Glutamatergic neuron (in vitro differentiated cells): ENCODE results near the gene BPI. TPM values are rescaled to one million over a fixed set of nuclear protein-coding genes. Genes with fewer than 3 reads are reported as not detected.

Source experiments
- DNase-seq: peaks from one replicate; pipeline ENCODE4 v3.0.0; 2022
- H3K27ac Mint-ChIP-seq: one replicate; pipeline ENCODE4 v1.8.0; 2020; ENCODE audit warnings: mild to moderate bottlenecking, mixed read lengths, inconsistent platforms; ENCODE audit not compliant: unreplicated experiment
- H3K27me3 Mint-ChIP-seq: one replicate; pipeline ENCODE4 v1.8.0; 2020; ENCODE audit warnings: mild to moderate bottlenecking, moderate library complexity, mixed read lengths, inconsistent platforms; ENCODE audit not compliant: unreplicated experiment
- H3K36me3 Mint-ChIP-seq: one replicate; pipeline ENCODE4 v1.8.0; 2020; ENCODE audit warnings: mild to moderate bottlenecking, mixed read lengths, inconsistent platforms; ENCODE audit not compliant: unreplicated experiment
- H3K4me1 Mint-ChIP-seq: one replicate; pipeline ENCODE4 v1.8.0; 2020; ENCODE audit warnings: mild to moderate bottlenecking, low read depth, mixed read lengths, inconsistent platforms; ENCODE audit not compliant: unreplicated experiment
- H3K4me3 Mint-ChIP-seq: one replicate; pipeline ENCODE4 v1.8.0; 2020; ENCODE audit warnings: mild to moderate bottlenecking, mixed read lengths, inconsistent platforms; ENCODE audit not compliant: unreplicated experiment
- H3K9me3 Mint-ChIP-seq: one replicate; pipeline ENCODE4 v1.8.0; 2020; ENCODE audit warnings: mild to moderate bottlenecking, moderate library complexity, mixed read lengths, inconsistent platforms; ENCODE audit not compliant: unreplicated experiment
- total RNA-seq: library from RNA; stranded (reverse); fragmentation: NEBNext Ultra II Directional; extraction: Animal tissue kit (Norgen Biotek cat#: 25700); gene quantifications from one replicate; pipeline ENCODE4 v1.2.1, GENCODE V29; 2021; ENCODE audit not compliant: unreplicated experiment
- TF ChIP-seq, protein P1 (sequence below): fragments of 200-600 bp; sonication (generic); IDR thresholded peaks from one replicate; pipeline ENCODE4 v1.5.0; 2021; ENCODE audit not compliant: partially characterized antibody, unreplicated experiment

Gene BPI
- total RNA-seq, 1 donor from 2014 or later, result not detected

DNA sequence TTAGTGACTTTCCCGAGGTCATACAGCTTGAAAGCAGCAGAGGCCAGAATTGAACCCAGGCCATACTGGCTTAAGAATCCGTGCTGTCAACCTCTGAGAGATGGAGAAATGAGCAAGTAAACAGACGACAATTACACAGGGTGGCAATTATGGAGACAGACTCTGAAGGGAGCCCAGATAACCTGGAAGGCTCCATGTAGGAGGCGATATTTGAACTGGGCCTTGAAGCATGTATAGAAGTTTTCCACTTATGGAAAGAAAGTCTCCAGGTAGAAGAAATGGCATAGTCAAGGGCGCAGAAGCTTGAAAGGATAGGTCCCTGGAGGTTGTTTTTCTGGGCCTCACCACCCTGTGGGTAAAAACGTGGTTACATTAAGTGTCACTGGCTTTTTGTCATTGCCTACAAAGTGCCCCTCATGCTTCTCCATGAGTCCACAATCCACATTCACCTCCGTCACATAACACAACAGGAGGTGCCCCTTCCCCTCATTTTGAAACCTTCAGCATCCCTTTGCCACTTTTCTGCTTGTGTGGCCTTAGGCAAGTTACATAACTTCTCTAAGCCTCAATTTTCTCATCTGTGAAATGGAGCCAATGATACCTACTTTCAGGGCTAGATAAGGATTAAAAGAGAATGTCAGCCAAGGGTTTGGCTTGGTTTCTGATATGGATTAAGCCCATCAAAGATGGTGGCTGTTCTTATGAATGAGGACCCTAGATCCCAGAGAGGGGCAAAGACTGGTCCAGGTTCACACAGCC, 5.9 kb upstream of the BPI start:
- TF ChIP-seq, protein P1, sequence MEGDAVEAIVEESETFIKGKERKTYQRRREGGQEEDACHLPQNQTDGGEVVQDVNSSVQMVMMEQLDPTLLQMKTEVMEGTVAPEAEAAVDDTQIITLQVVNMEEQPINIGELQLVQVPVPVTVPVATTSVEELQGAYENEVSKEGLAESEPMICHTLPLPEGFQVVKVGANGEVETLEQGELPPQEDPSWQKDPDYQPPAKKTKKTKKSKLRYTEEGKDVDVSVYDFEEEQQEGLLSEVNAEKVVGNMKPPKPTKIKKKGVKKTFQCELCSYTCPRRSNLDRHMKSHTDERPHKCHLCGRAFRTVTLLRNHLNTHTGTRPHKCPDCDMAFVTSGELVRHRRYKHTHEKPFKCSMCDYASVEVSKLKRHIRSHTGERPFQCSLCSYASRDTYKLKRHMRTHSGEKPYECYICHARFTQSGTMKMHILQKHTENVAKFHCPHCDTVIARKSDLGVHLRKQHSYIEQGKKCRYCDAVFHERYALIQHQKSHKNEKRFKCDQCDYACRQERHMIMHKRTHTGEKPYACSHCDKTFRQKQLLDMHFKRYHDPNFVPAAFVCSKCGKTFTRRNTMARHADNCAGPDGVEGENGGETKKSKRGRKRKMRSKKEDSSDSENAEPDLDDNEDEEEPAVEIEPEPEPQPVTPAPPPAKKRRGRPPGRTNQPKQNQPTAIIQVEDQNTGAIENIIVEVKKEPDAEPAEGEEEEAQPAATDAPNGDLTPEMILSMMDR, result no peak
- no peak for DNase-seq
- Mint-ChIP-seq H3K27ac (no peak overlapping the region), H3K4me3 (no peak overlapping the region), H3K36me3 (no peaks in the 10 kb centered on the region), H3K9me3 (no peaks in the 10 kb centered on the region), H3K27me3 (no peaks in the 10 kb centered on the region), H3K4me1 (peaks cover 3% of the 10 kb centered on the region)

DNA sequence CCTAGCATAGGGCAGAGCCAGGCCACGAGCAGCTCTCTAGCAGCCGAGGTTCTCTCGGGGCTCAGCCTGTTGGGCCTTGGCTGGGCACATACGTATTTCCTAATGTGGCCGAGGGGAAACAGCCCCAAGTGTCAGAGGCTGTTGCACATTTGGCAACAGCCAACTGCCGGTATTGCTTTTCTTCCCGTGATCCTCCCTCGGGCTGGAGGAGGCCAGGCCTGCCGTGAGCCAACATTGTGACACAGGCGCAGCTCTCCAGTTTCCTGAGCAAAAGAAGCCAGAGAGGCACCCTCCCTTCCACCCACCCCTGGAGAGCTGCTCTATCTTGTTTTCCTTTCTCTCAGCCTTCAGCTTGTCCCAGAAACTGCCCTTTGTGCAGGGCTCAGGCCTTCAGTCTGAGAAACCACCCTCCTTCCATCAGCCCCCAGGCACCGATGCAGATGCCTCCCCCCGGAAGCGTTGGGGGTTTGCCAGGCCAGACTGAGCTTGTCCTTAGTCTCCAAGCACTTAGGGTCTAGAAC, 5.1 kb upstream of the BPI start:
- TF ChIP-seq, protein P1, result no peak
- Mint-ChIP-seq H3K4me1 (peaks cover 6% of the 10 kb centered on the region), H3K4me3 (no peak overlapping the region), H3K36me3 (no peaks in the 10 kb centered on the region), H3K27ac (no peak overlapping the region), H3K9me3 (no peaks in the 10 kb centered on the region), H3K27me3 (no peaks in the 10 kb centered on the region)
- no peak for DNase-seq

DNA sequence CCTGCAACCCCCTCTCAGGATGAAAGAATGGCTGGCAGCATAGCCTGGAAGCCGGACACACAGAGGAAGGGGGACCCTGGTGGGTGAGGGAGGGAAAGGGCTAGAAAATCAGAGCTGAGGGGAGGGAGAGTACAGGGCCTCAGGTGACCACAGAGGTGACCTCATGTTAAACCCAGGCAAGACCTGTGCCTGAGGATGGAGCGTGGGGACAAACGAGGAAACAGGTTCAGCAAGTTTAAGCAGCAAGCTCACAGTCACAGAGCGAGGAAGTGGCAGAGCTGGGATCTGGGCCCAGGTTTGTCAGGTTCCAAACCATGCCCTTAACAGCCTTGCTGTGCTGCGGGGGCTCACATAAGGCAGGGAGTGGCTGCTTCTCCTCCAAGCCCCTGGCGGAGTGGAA, 4.0 kb upstream of the BPI start:
- peaks cover 2% of the 10 kb centered on the region for H3K27me3 Mint-ChIP-seq
- DNase-seq, result no peak
- no peaks in the 10 kb centered on the region for H3K9me3 Mint-ChIP-seq
- H3K36me3 Mint-ChIP-seq, result no peaks in the 10 kb centered on the region
- no peak overlapping the region for H3K4me3 Mint-ChIP-seq
- no peak overlapping the region for H3K27ac Mint-ChIP-seq
- H3K4me1 Mint-ChIP-seq, result peaks cover 6% of the 10 kb centered on the region
- TF ChIP-seq, protein P1, result no peak

DNA sequence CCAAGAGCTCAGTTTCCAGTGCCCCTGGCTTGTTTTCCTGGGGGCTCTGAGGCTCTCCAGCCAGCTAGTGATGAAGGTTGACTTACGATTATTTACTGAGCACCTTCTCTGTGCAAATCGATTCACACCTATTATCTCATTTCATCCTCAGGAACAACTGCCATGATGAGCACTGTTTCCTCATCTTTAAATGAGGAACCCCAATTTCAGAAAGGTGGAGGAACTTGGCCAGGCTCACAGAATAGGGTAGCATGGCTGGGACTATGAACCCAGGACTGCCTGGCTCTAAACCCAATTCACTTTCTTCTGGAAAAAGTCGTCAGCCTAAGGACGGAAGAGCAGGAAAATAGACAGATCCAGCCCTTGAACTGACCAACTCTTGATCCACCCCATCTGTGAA, 3.5 kb upstream of the BPI start:
- Mint-ChIP-seq H3K4me1 (peaks cover 6% of the 10 kb centered on the region), H3K36me3 (no peaks in the 10 kb centered on the region), H3K9me3 (no peaks in the 10 kb centered on the region), H3K4me3 (no peak overlapping the region), H3K27ac (no peak overlapping the region), H3K27me3 (peaks cover 2% of the 10 kb centered on the region)
- no peak for DNase-seq
- TF ChIP-seq, protein P1, result no peak

DNA sequence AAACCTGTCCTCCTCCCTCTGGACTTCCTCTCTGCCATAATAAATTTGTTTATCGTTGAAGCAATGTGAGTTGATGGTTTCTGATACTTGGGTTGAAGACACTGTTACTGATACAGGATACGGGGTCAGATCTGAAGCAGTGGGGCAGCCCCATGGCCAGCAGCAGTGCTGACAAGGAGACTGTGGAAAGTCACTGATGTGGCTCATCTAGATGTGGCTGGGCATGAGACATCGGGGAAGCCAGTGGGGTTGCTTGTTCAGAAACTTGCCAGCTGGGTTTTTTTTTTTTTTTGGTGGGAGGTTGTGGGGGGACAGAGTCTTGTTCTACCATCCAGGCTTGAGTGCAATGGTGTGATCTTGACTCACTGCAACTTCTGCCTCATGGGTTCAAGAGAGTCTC, 2.6 kb upstream of the BPI start:
- H3K4me1 Mint-ChIP-seq, result peaks cover 6% of the 10 kb centered on the region

More for the DNA sequence above, 2.6 kb upstream of the BPI start:
- DNase-seq, result no peak
- Mint-ChIP-seq H3K27ac (no peak overlapping the region), H3K27me3 (peaks cover 2% of the 10 kb centered on the region), H3K9me3 (no peaks in the 10 kb centered on the region), H3K4me3 (no peak overlapping the region), H3K36me3 (no peaks in the 10 kb centered on the region)
- TF ChIP-seq, protein P1, result no peak
